Epithelial cell of proximal tubule (primary cell): ENCODE data around the gene PCSK7. TPM values are rescaled to one million over a fixed set of nuclear protein-coding genes. Genes with fewer than 3 reads are reported as not detected.

Source experiments
- DNase-seq: peaks from one replicate; pipeline ENCODE4 v3.0.0-alpha.2; 2011; ENCODE audit warnings: low read depth
- H3K4me3 ChIP-seq: 2 replicates; pipeline ENCODE4 v1.5.1; 2011; ENCODE audit warnings: low read depth, mild to moderate bottlenecking, low read length
- CTCF ChIP-seq: conservative IDR thresholded peaks from 2 replicates; pipeline ENCODE4 v1.5.1; 2012; ENCODE audit warnings: low read depth, mild to moderate bottlenecking, low read length
- total RNA-seq: library from RNA; depleted of rRNA; stranded (reverse); fragments of >200 nt; gene quantifications from 2 replicates; pipeline ENCODE4 v1.2.3, GENCODE V29; 2015

PCSK7 gene
- total RNA-seq, 1 donor from 2014 or later: 19.6 TPM

GRCh38 chr11:117230999-117231841 is 653 bp downstream of the PCSK7 start:
- H3K4me3 ChIP-seq: peak overlapping the region; percentile 82
- DNase-seq: no peak
- no peak for TF ChIP-seq CTCF

DNA sequence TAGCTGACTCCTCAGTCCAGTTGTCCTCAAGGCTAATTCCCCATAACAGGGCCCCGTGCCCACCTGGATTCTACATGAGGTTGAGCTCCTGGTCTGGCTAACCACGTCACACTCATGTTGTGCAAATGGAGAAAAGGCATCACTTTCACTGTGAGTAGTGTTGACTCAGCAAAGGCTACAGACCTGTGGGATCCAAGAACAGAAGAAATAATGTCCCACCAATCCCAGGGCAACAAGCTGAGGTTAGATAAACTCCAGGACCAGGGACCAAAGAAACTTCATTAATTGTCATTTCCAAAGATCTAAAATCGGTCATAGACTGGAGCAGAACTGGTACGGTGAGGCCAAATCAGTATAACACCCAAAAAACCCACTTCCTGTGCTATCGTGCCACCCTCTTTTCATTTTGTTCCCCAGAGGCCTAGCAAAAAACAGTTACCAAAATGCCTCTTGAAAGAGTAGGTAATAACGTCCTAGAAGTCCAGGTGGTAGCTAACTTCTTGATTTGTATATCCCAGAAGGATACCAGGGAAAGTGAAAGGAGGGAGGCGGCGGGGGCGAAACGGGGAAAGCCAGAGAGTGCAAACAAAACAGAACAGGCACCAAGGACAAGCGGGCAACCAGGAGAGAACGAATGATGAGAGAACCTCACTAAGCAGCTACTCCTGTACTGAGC is 1.4 kb downstream of the PCSK7 start:
- no peak for DNase-seq
- TF ChIP-seq CTCF: no peak
- peak overlapping the region; percentile 82 for H3K4me3 ChIP-seq

DNA sequence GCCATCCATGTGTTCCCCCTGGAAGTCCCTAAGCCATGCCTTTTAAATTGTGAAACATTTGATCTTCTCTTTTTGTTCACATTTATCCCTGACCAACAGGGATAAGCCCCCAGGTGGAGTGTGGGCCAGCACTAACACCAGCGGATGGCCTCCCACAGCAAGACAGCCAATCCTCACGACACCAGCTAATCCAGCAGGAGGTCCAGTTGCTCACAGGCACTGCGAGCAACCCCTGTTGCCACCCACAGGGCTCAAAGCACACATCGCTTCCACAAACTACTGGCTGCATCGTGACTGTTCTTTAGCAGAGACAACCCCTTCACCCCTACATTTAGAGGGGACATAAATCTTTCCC is 2.0 kb downstream of the PCSK7 start:
- TF ChIP-seq CTCF: no peak
- no peak for DNase-seq
- H3K4me3 ChIP-seq: no peak overlapping the region

DNA sequence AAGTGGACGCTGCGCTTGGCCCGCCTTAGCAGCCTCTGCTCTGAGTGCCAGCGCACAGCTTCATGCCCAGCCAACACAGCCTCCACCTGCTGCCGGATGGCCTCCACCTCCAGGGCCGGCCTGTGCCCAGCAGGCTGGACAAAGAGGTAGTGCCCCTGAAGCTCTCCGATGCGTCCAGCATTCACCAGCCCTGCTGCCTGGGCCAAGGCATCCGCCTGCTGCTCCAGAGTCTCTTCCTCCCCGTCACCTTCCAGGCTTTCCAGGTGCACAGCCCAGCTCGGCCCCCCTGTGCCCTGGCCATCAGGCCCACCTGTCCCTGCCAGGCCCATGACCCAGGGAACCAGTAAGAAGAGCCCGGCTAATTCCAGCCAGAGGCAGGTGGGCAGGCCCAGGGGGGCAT is 2.5 kb downstream of the PCSK7 start:
- no peak overlapping the region for H3K4me3 ChIP-seq
- DNase-seq: no peak
- TF ChIP-seq CTCF: no peak

- no peak for TF ChIP-seq CTCF
- H3K4me3 ChIP-seq: no peak overlapping the region
- DNase-seq: no peak
These were observed 3.8 kb downstream of the PCSK7 start for GRCh38 chr11:117228091-117228490.

DNA sequence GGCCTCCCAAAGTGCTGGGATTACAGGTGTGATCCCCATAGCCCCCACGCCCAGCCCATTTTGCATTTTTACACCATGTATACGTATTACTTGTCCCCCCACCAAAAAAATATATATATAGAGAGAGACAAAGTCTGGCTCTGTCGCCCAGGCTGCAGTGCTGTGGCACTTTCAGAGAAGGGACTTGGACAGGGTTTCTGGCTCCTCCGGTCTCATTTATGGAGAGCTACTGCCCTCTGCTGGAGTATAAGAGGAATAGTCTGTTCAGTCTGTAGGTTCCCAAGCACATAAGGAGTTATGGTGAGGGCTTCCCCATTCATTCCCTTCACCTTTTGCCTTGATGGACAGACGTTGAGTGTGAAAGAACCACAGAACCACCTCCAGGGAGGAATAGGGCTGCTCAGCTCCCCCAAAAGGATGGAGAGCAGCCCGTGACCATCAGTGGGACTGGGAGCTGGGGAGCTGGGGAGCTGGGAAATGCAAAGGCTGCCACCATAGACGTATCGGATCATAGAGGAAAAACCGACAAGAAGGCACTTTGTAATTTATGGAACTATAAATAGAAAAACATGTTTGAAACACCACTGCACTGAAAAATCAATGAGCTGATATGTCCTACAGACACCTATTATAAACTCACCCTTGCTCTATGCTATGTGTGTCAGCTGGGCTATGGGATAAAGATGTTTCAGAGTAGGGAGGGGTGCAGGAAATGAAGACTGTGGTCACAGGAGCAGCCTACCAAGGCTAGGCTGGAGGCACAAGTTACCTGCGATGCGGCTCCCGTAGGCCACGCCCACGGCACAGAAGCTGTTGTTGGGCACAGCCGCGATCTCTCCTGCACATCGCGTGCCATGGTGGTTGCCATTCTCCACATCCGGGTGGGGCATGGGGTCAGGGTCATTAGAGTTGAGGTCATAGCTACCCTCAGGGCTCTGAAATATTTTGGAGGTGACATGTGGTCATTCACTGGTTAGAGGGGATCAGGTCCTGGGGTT is 5.2 kb downstream of the PCSK7 start:
- peak; percentile 27 for DNase-seq
- no peak overlapping the region for H3K4me3 ChIP-seq
- TF ChIP-seq CTCF: peak; percentile 75
